HEK293 (cell line): ENCODE results near the gene MFAP1.
A peak's percentile ranks its signal among the peaks of the same experiment; 100 is the strongest.

Source experiments
- HIC1 ChIP-seq: fragments of 450-650 bp; formaldehyde crosslinking; IDR thresholded peaks from 2 replicates; pipeline ENCODE4 v1.5.1; 2016; ENCODE audit warnings: missing biosample characterization, missing genetic modification characterization
- KLF10 ChIP-seq: fragments of 450-650 bp; IDR thresholded peaks from 2 replicates; pipeline ENCODE4 v1.5.1; 2018; ENCODE audit warnings: missing biosample characterization, mild to moderate bottlenecking, missing genetic modification characterization
- MEIS1 ChIP-seq: sonication (generic); formaldehyde crosslinking; IDR thresholded peaks from 2 replicates; pipeline ENCODE4 v1.8.1; 2022; ENCODE audit warnings: missing genetic modification reagents, mild to moderate bottlenecking, borderline replicate concordance
- PRDM6 ChIP-seq: fragments of 450-650 bp; formaldehyde crosslinking; IDR thresholded peaks from 2 replicates; pipeline ENCODE4 v1.5.1; 2017; ENCODE audit warnings: missing biosample characterization, missing genetic modification characterization
- ZBTB21 ChIP-seq: fragments of 450-650 bp; formaldehyde crosslinking; IDR thresholded peaks from 2 replicates; pipeline ENCODE4 v1.5.1; 2017; ENCODE audit warnings: missing biosample characterization, missing genetic modification characterization
- ZNF10 ChIP-seq: fragments of 450-650 bp; formaldehyde crosslinking; IDR thresholded peaks from 2 replicates; pipeline ENCODE4 v1.5.1; 2017; ENCODE audit warnings: missing biosample characterization, missing genetic modification characterization
- ZNF114 ChIP-seq: fragments of 450-650 bp; formaldehyde crosslinking; IDR thresholded peaks from 2 replicates; pipeline ENCODE4 v1.5.0; 2017; ENCODE audit warnings: missing biosample characterization, missing genetic modification characterization
- ZNF132 ChIP-seq: fragments of 450-650 bp; formaldehyde crosslinking; IDR thresholded peaks from 2 replicates; pipeline ENCODE4 v1.5.1; 2017; ENCODE audit warnings: missing biosample characterization, missing genetic modification characterization, borderline replicate concordance
- ZNF138 ChIP-seq: fragments of 450-650 bp; formaldehyde crosslinking; IDR thresholded peaks from 2 replicates; pipeline ENCODE4 v1.5.1; 2016; ENCODE audit warnings: missing biosample characterization, missing genetic modification characterization, borderline replicate concordance
- ZNF214 ChIP-seq: fragments of 450-650 bp; formaldehyde crosslinking; IDR thresholded peaks from 2 replicates; pipeline ENCODE4 v1.5.1; 2017; ENCODE audit warnings: missing biosample characterization, mild to moderate bottlenecking, missing genetic modification characterization, borderline replicate concordance
- ZNF24 ChIP-seq: fragments of 450-650 bp; formaldehyde crosslinking; IDR thresholded peaks from 2 replicates; pipeline ENCODE4 v1.5.1; 2016; ENCODE audit warnings: missing biosample characterization, missing genetic modification characterization
- ZNF292 ChIP-seq: fragments of 450-650 bp; formaldehyde crosslinking; IDR thresholded peaks from 2 replicates; pipeline ENCODE4 v1.5.1; 2016; ENCODE audit warnings: low read depth, missing biosample characterization, missing genetic modification characterization, borderline replicate concordance
- ZNF302 ChIP-seq: fragments of 450-650 bp; formaldehyde crosslinking; IDR thresholded peaks from 2 replicates; pipeline ENCODE4 v1.5.1; 2016; ENCODE audit warnings: missing biosample characterization, missing genetic modification characterization, low read depth
- ZNF394 ChIP-seq: fragments of 450-650 bp; formaldehyde crosslinking; IDR thresholded peaks from 2 replicates; pipeline ENCODE4 v1.5.1; 2016; ENCODE audit warnings: missing biosample characterization, missing genetic modification characterization, mild to moderate bottlenecking, moderate library complexity, borderline replicate concordance
- ZNF426 ChIP-seq: fragments of 450-650 bp; formaldehyde crosslinking; IDR thresholded peaks from 2 replicates; pipeline ENCODE4 v1.5.1; 2017; ENCODE audit warnings: missing biosample characterization, missing genetic modification characterization, mild to moderate bottlenecking, inconsistent platforms, moderate library complexity
- ZNF449 ChIP-seq: fragments of 450-650 bp; formaldehyde crosslinking; IDR thresholded peaks from 2 replicates; pipeline ENCODE4 v1.5.1; 2017; ENCODE audit warnings: missing biosample characterization, mild to moderate bottlenecking, missing genetic modification characterization, moderate library complexity
- ZNF514 ChIP-seq: fragments of 450-650 bp; formaldehyde crosslinking; IDR thresholded peaks from 2 replicates; pipeline ENCODE4 v1.5.1; 2016; ENCODE audit warnings: missing biosample characterization, missing genetic modification characterization
- ZNF544 ChIP-seq: fragments of 450-650 bp; formaldehyde crosslinking; IDR thresholded peaks from 2 replicates; pipeline ENCODE4 v1.5.0; 2017; ENCODE audit warnings: missing biosample characterization, missing genetic modification characterization
- ZNF600 ChIP-seq: fragments of 450-650 bp; formaldehyde crosslinking; IDR thresholded peaks from 2 replicates; pipeline ENCODE4 v1.5.1; 2016; ENCODE audit warnings: missing biosample characterization, missing genetic modification characterization
- ZNF610 ChIP-seq: fragments of 450-650 bp; formaldehyde crosslinking; IDR thresholded peaks from 2 replicates; pipeline ENCODE4 v1.5.1; 2016; ENCODE audit warnings: missing biosample characterization, missing genetic modification characterization, borderline replicate concordance
- ZNF624 ChIP-seq: fragments of 450-650 bp; formaldehyde crosslinking; IDR thresholded peaks from 2 replicates; pipeline ENCODE4 v1.5.1; 2017; ENCODE audit warnings: missing biosample characterization, missing genetic modification characterization
- ZNF664 ChIP-seq: fragments of 450-650 bp; formaldehyde crosslinking; IDR thresholded peaks from 2 replicates; pipeline ENCODE4 v1.5.1; 2016; ENCODE audit warnings: missing biosample characterization, missing genetic modification characterization
- ZNF768 ChIP-seq: fragments of 450-650 bp; formaldehyde crosslinking; IDR thresholded peaks from 2 replicates; pipeline ENCODE4 v1.5.1; 2018; ENCODE audit warnings: missing biosample characterization, mild to moderate bottlenecking, missing genetic modification characterization
- ZNF776 ChIP-seq: fragments of 450-650 bp; formaldehyde crosslinking; IDR thresholded peaks from 2 replicates; pipeline ENCODE4 v1.5.0; 2017; ENCODE audit warnings: missing biosample characterization, missing genetic modification characterization, borderline replicate concordance
- ZNF777 ChIP-seq: fragments of 450-650 bp; formaldehyde crosslinking; IDR thresholded peaks from 2 replicates; pipeline ENCODE4 v1.5.1; 2017; ENCODE audit warnings: missing biosample characterization, missing genetic modification characterization, borderline replicate concordance
- ZNF791 ChIP-seq: fragments of 450-650 bp; formaldehyde crosslinking; IDR thresholded peaks from 2 replicates; pipeline ENCODE4 v1.5.1; 2016; ENCODE audit warnings: missing biosample characterization, missing genetic modification characterization
- ZNF792 ChIP-seq: fragments of 450-650 bp; formaldehyde crosslinking; IDR thresholded peaks from 2 replicates; pipeline ENCODE4 v1.5.1; 2016; ENCODE audit warnings: missing biosample characterization, missing genetic modification characterization
- ZSCAN23 ChIP-seq: fragments of 450-650 bp; formaldehyde crosslinking; IDR thresholded peaks from 2 replicates; pipeline ENCODE4 v1.5.1; 2016; ENCODE audit warnings: missing biosample characterization, missing genetic modification characterization
- TF ChIP-seq, protein P1 (sequence below): fragments of 450-650 bp; formaldehyde crosslinking; IDR thresholded peaks from 2 replicates; pipeline ENCODE4 v1.5.1; 2016; ENCODE audit warnings: missing biosample characterization, missing genetic modification characterization
- TF ChIP-seq, protein P2 (sequence below): fragments of 450-650 bp; formaldehyde crosslinking; IDR thresholded peaks from 2 replicates; pipeline ENCODE4 v1.5.1; 2017; ENCODE audit warnings: missing biosample characterization, missing genetic modification characterization

MFAP1 gene

DNA sequence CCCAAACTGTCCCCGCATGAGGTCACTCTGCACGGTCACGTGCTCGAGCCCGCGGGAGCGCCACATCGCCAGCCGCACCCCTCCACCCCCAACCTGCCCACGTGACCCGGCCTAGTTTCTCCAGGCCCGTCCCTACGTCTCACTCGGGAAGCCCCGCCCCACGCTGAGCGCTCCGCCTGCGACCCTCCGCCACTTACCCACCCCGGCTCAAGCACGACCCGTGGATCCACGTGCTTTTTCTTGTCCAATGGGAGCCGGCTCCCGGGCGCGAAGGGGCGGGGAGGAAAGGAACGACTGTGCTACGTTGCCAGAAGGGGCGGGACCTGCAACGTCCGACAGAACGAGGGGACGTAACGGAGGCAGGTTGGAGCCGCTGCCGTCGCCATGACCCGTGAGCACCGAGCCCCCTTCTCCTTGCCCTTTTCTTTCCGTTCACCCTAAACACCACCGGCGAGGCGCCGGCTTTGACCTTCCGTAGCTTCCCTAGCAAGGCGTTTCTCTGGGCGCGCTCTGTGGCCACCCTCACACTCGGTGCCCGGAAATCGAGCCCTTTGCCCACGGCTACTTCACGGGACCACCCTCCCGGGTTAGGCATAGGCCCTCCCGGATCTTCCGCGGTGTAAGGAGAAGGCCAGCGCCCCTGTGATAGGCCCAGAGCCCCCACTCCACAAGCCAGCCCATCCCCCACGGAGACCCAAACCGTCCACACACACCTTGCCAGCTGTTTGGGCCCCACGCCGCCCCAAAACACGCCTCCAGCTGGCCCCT, 32.3 kb downstream of the MFAP1 start, which contains the start of gene SERF2 (continued):
- TF ChIP-seq, protein P1, sequence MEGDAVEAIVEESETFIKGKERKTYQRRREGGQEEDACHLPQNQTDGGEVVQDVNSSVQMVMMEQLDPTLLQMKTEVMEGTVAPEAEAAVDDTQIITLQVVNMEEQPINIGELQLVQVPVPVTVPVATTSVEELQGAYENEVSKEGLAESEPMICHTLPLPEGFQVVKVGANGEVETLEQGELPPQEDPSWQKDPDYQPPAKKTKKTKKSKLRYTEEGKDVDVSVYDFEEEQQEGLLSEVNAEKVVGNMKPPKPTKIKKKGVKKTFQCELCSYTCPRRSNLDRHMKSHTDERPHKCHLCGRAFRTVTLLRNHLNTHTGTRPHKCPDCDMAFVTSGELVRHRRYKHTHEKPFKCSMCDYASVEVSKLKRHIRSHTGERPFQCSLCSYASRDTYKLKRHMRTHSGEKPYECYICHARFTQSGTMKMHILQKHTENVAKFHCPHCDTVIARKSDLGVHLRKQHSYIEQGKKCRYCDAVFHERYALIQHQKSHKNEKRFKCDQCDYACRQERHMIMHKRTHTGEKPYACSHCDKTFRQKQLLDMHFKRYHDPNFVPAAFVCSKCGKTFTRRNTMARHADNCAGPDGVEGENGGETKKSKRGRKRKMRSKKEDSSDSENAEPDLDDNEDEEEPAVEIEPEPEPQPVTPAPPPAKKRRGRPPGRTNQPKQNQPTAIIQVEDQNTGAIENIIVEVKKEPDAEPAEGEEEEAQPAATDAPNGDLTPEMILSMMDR (tag by site-specific recombination): no peak
- TF ChIP-seq ZNF302 (tag by site-specific recombination) (no peak), ZNF610 (tag by site-specific recombination) (peak; percentile 60; the same call in 1 of the 2 replicates), ZNF24 (no peak), KLF10 (tag by site-specific recombination) (peak; percentile 59; the same call in 1 of the 2 replicates), MEIS1 (no peak), ZNF292 (tag by site-specific recombination) (no peak), ZNF600 (peak; percentile 75), ZNF768 (tag by site-specific recombination) (no peak), ZNF394 (tag by site-specific recombination) (no peak; the same call in 1 of the 2 replicates), ZNF544 (tag by site-specific recombination) (no peak), ZNF426 (tag by site-specific recombination) (no peak), ZNF138 (no peak), ZNF792 (tag by site-specific recombination) (no peak), ZNF514 (tag by site-specific recombination) (no peak), ZNF777 (no peak), PRDM6 (tag by site-specific recombination) (no peak), ZNF132 (tag by site-specific recombination) (no peak), ZNF114 (tag by site-specific recombination) (no peak), ZNF10 (no peak), ZSCAN23 (tag by site-specific recombination) (0 out of 2 replicates have a peak, but pooled peaks have one; percentile 17), ZBTB21 (tag by site-specific recombination) (peak; percentile 42; the same call in 1 of the 2 replicates), ZNF214 (tag by site-specific recombination) (no peak), ZNF791 (tag by site-specific recombination) (no peak), ZNF776 (tag by site-specific recombination) (no peak), HIC1 (tag by site-specific recombination) (peak; percentile 80), ZNF449 (no peak), ZNF664 (tag by site-specific recombination) (no peak), ZNF624 (no peak)
- TF ChIP-seq, protein P2, sequence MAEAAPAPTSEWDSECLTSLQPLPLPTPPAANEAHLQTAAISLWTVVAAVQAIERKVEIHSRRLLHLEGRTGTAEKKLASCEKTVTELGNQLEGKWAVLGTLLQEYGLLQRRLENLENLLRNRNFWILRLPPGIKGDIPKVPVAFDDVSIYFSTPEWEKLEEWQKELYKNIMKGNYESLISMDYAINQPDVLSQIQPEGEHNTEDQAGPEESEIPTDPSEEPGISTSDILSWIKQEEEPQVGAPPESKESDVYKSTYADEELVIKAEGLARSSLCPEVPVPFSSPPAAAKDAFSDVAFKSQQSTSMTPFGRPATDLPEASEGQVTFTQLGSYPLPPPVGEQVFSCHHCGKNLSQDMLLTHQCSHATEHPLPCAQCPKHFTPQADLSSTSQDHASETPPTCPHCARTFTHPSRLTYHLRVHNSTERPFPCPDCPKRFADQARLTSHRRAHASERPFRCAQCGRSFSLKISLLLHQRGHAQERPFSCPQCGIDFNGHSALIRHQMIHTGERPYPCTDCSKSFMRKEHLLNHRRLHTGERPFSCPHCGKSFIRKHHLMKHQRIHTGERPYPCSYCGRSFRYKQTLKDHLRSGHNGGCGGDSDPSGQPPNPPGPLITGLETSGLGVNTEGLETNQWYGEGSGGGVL (tag by site-specific recombination): no peak
